K562 (cell line): ENCODE measurements around the gene ETV3. TPM values are rescaled to one million over a fixed set of nuclear protein-coding genes. Genes with fewer than 3 reads are reported as not detected.

Experiments used
- CHD7 ChIP-seq: fragments of 200-600 bp; sonication (generic); IDR thresholded peaks from one replicate; pipeline ENCODE4 v1.6.1; 2012; ENCODE audit warnings: mild to moderate bottlenecking, low read depth, low read length, inconsistent platforms
- ELF1 ChIP-seq: fragments of 200-800 bp; sonication (Bioruptor generic); IDR thresholded peaks from 2 replicates; pipeline ENCODE4 v1.6.1; 2016; ENCODE audit warnings: missing genetic modification characterization, missing compliant biosample characterization
- KLF16 ChIP-seq: IDR thresholded peaks from 2 replicates; pipeline ENCODE4 v1.6.1; 2016; ENCODE audit warnings: antibody characterized with exemption
- NCOA6 ChIP-seq: fragments of 450-650 bp; IDR thresholded peaks from 2 replicates; pipeline ENCODE4 v1.6.1; 2017; ENCODE audit warnings: mild to moderate bottlenecking
- NFIX ChIP-seq: fragments of 250-450 bp; sonication (Bioruptor Pico); IDR thresholded peaks from 2 replicates; pipeline ENCODE4 v1.4.0; 2020; ENCODE audit warnings: low read depth, mild to moderate bottlenecking, moderate library complexity
- RBM14 ChIP-seq: fragments of 200-400 bp; formaldehyde crosslinking; IDR thresholded peaks from 2 replicates; pipeline ENCODE4 v1.6.1; 2018; ENCODE audit warnings: low read depth, mild to moderate bottlenecking, low read length, moderate library complexity, borderline replicate concordance; ENCODE audit not compliant: insufficient read depth
- RBM25 ChIP-seq: fragments of 200-400 bp; formaldehyde crosslinking; IDR thresholded peaks from 2 replicates; pipeline ENCODE4 v1.6.1; 2018; ENCODE audit warnings: low read length, low read depth, moderate library complexity; ENCODE audit not compliant: severe bottlenecking
- RUNX1 ChIP-seq: sonication (generic); IDR thresholded peaks from 2 replicates; pipeline ENCODE4 v1.6.1; 2016; ENCODE audit warnings: antibody characterized with exemption, low read depth
- THAP12 ChIP-seq: fragments of 250-450 bp; sonication (Bioruptor Pico); IDR thresholded peaks from 2 replicates; pipeline ENCODE4 v1.9.0; 2021; ENCODE audit warnings: mild to moderate bottlenecking, inconsistent platforms
- ZBTB2 ChIP-seq: fragments of 450-650 bp; IDR thresholded peaks from 2 replicates; pipeline ENCODE4 v1.6.1; 2016; ENCODE audit warnings: antibody characterized with exemption
- ZNF224 ChIP-seq: sonication (generic); formaldehyde crosslinking; IDR thresholded peaks from 2 replicates; pipeline ENCODE4 v1.8.0; 2022; ENCODE audit warnings: mild to moderate bottlenecking, missing genetic modification reagents
- ZNF282 ChIP-seq: sonication (generic); formaldehyde crosslinking; IDR thresholded peaks from 2 replicates; pipeline ENCODE4 v1.8.1; 2023; ENCODE audit warnings: missing genetic modification reagents
- ZNF717 ChIP-seq: fragments of 250-450 bp; sonication (Bioruptor Pico); IDR thresholded peaks from 2 replicates; pipeline ENCODE4 v1.5.0; 2021
- polyA plus RNA-seq, 8 experiments: library from polyadenylated mRNA; depleted of rRNA in 4 of 8; stranded (reverse) in 5 of 8; unstranded in 3 of 8; fragments of >200 nt; fragmentation: Nextera tagmentation in 2 of 8; fragmentation: Illumina TruSeq in 1 of 8; extraction: Ambion mirVana in 2 of 8; extraction: Trizol in 1 of 8; gene quantifications; 2 replicates each; pipeline versions ENCODE4 v1.2.1 to v1.2.3, GENCODE V29; 2011 to 2014; ENCODE audit warnings: inconsistent platforms in 1 of 8, missing spikeins in 1 of 8
- total RNA-seq, 7 experiments: library from RNA; depleted of rRNA in 6 of 7; stranded (reverse); fragments of >200 nt in 6 of 7; fragmentation: Illumina TruSeq in 2 of 7; extraction: Trizol in 2 of 7; gene quantifications; 2 replicates each; pipeline versions ENCODE4 v1.2.1 to v1.2.3, GENCODE V29; 2011 to 2021; ENCODE audit warnings: low replicate concordance in 1 of 7

The ETV3 gene
- total and polyA plus RNA-seq, 9 of the 15 experiments (the other 6 are each of a cell fraction or from before 2014, with no cell fraction given), result 3.1 to 16.0 (median 9.0) TPM

- TF ChIP-seq ZBTB2, result no peak
- TF ChIP-seq ZNF717 (CRISPR knock-in tag), result no peak
- TF ChIP-seq NFIX, result no peak
- TF ChIP-seq RUNX1, result no peak
- 0 out of 2 replicates have a peak, but pooled peaks have one; percentile 25 for TF ChIP-seq NCOA6
- TF ChIP-seq KLF16, result no peak
- TF ChIP-seq RBM14, result no peak
- peak; percentile 31; the same call in 1 of the 2 replicates for TF ChIP-seq ELF1 (tag)
- TF ChIP-seq ZNF224 (CRISPR knock-in tag), result no peak
- TF ChIP-seq RBM25, result no peak
- no peak for TF ChIP-seq THAP12 (CRISPR knock-in tag)
- no peak for TF ChIP-seq ZNF282 (CRISPR knock-in tag)
- TF ChIP-seq CHD7, result no peak
These were observed 9.9 kb upstream of the ETV3 start (continued) for GRCh38 chr1:157147906-157148700.
